Heart right ventricle (tissue), 16 donors: ENCODE data around the gene ARCN1. TPM values are rescaled to one million over a fixed set of nuclear protein-coding genes. Genes with fewer than 3 reads are reported as not detected.

ENCODE experiments used
- ATAC-seq, 8 donors: fragments of 200-7000 bp; cut with Tn5 transposase; one replicate each; pipeline ENCODE4 v1.9.1; 2020; ENCODE audit warnings: mild to moderate bottlenecking in 8 of 8, moderate library complexity in 8 of 8, moderate number of reproducible peaks in 1 of 8
- DNase-seq, 2 donors: peaks; one replicate each; pipeline ENCODE4 v3.0.0-alpha.2; 2020
- H3K27ac ChIP-seq, 10 donors: fragments of 200-600 bp; sonication (generic) in 2 of 10; one replicate each; pipeline versions ENCODE4 v1.5.0 to v1.8.0; 2020 to 2022; ENCODE audit warnings: mild to moderate bottlenecking in 3 of 10
- H3K27me3 ChIP-seq, 7 donors: fragments of 200-600 bp; one replicate each; pipeline ENCODE4 v1.8.0; 2021 to 2022; ENCODE audit warnings: mild to moderate bottlenecking in 2 of 7
- H3K36me3 ChIP-seq, 9 donors: fragments of 200-600 bp; sonication (generic) in 1 of 9; one replicate each; pipeline versions ENCODE4 v1.5.0 to v1.8.0; 2020 to 2022; ENCODE audit warnings: mild to moderate bottlenecking in 2 of 9
- H3K4me1 ChIP-seq, 9 donors: fragments of 200-600 bp; sonication (generic) in 1 of 9; one replicate each; pipeline versions ENCODE4 v1.5.0 to v1.8.0; 2020 to 2022; ENCODE audit warnings: mild to moderate bottlenecking in 4 of 9
- H3K4me3 ChIP-seq, 10 donors: fragments of 200-600 bp; sonication (generic) in 2 of 10; one replicate each; pipeline versions ENCODE4 v1.5.0 to v1.8.0; 2020 to 2022; ENCODE audit warnings: mild to moderate bottlenecking in 7 of 10, moderate library complexity in 2 of 10
- H3K9me3 ChIP-seq, 11 donors: fragments of 200-600 bp in 10 of 11; sonication (generic) in 2 of 11; one replicate each; pipeline versions ENCODE4 v1.5.0 to v1.8.0; 2013 to 2022; ENCODE audit warnings: mild to moderate bottlenecking in 2 of 11, control low read depth in 1 of 11, moderate library complexity in 1 of 11
- CTCF ChIP-seq, 9 donors: fragments of 200-600 bp; sonication (generic) in 2 of 9; IDR thresholded peaks; one replicate each; pipeline versions ENCODE4 v1.5.0 to v1.8.0; 2021 to 2022; ENCODE audit warnings: antibody characterized with exemption in 9 of 9, mild to moderate bottlenecking in 5 of 9, moderate library complexity in 1 of 9
- WGBS, 2 donors: extraction: QIAGEN DNeasy Blood & Tissue Kit; methylation state at CpG; one replicate each; pipeline ENCODE4 v1.1.7; 2013; ENCODE audit warnings: inconsistent platforms in 1 of 2; 5-methylcytosine and 5-hydroxymethylcytosine counted together
- intact Hi-C, 10 donors: fragments of 100-400 bp; cut with DNase I; formaldehyde crosslinking; loops; one replicate each; pipeline versions ENCODE4 v1.11.1 to v1.14.2; 2022
- polyA plus RNA-seq, 2 donors: library from polyadenylated mRNA; stranded (reverse); fragments of 200-250 nt; gene quantifications; one replicate each; pipeline ENCODE4 v1.2.3, GENCODE V29; 2013
- total RNA-seq, 10 donors: library from RNA; stranded (reverse); fragmentation: NEBNext Ultra II Directional in 3 of 10; extraction: Animal tissue kit (Norgen Biotek cat#: 25700) in 3 of 10; gene quantifications; one replicate each; pipeline versions ENCODE4 v1.2.1 to v1.2.4, GENCODE V29; 2021 to 2023
- donor health status: Arrhythmogenic right ventricular cardiomyopathy.
- donor health status: ischemic (EF 13 %, LVEDD 7.1; RV severe dilation, severe dysfunction).
- donor health status: healthy with polysubstance abuse.
- donor health status: DM: no; HTN: yes; CAD: no.
- donor health status: DM: no; HTN: no; CAD: no.
- donor health status: ischemic (EF 25% LVEDD 6.9; RV normal size, moderate dysfunction).
- donor health status: ischemic (EF 25% LVEDD 5.7; RV mildly dilated, moderate dysfunction).
- donor health status: healthy.
- donor health status: DM: yes; HTN: yes; CAD: no.
- donor health status: Ischemic cardiomyopathy.
- donor health status: ischemic (EF 35%, LVEDD 5.7; RV mildly dilated, moderate dysfunction).
- donor health status: nonischemic (EF 11% LVEDD 7.7; RV severe dilation, severe dysfunction).
- donor health status: DM: yes; HTN: yes; CAD: no.
- donor health status: PGD.
- donor health status: ischemic (EF 29% LVEDD 5.4; RV normal size, mild dysfunction).
- donor health status: nonischemic (EF 23%, LVEDD 6.1; RV moderate dilation, normal function).

Gene ARCN1
- total and polyA plus RNA-seq, 12 donors: 48.8 to 122 (median 94.5) TPM

GRCh38 chr11:118614511-118614910 is 42.3 kb downstream of the ARCN1 start:
- peaks cover 20 to 94% (median 71%) of the 10 kb centered on the region in 9 donors for H3K4me1 ChIP-seq
- intact Hi-C loops: loop anchor here in 1 of 10 donors (5.0 kb wide), 1 partner anchor 43 kb away; no protein-coding TSS in a partner anchor
- H3K27me3 ChIP-seq: peaks cover 0 to 30% (median 0%) of the 10 kb centered on the region in 7 donors
- H3K27ac ChIP-seq: peak overlapping the region in 5 of 10 donors; percentile 3 to 96 (median 94)
- WGBS, 2 donors: 84 to 90% methylated on average over 7 of the region's 7 CpGs
- no peak for ATAC-seq
- H3K9me3 ChIP-seq: no peaks in the 10 kb centered on the region
- no peak for DNase-seq
- no peak for TF ChIP-seq CTCF (IDR thresholded peaks at IDR 0.05)
- peaks cover 0 to 53% (median 37%) of the 10 kb centered on the region in 9 donors for H3K36me3 ChIP-seq
- H3K4me3 ChIP-seq: no peak overlapping the region

GRCh38 chr11:118615282-118615975 is 43.2 kb downstream of the ARCN1 start:
- no peak for TF ChIP-seq CTCF (IDR thresholded peaks at IDR 0.05)
- ATAC-seq (no peak), DNase-seq (no peak)
- 83 to 87% methylated on average over 6 of the region's 6 CpGs for WGBS, 2 donors
- H3K4me1 ChIP-seq: peaks cover 20 to 97% (median 78%) of the 10 kb centered on the region in 9 donors
- peak overlapping the region in 5 of 10 donors; percentile 5 to 96 (median 47) for H3K27ac ChIP-seq
- H3K27me3 ChIP-seq: peaks cover 0 to 21% (median 0%) of the 10 kb centered on the region in 7 donors
- peaks cover 0 to 60% (median 37%) of the 10 kb centered on the region in 9 donors for H3K36me3 ChIP-seq
- H3K9me3 ChIP-seq: no peaks in the 10 kb centered on the region
- intact Hi-C loops: loop anchor here in 2 of 10 donors (5.0 kb wide), 2 partner anchors 42 to 633 kb away; no protein-coding TSS in a partner anchor
- no peak overlapping the region for H3K4me3 ChIP-seq

GRCh38 chr11:118615976-118616371 is 43.8 kb downstream of the ARCN1 start:
- intact Hi-C loops: loop anchor here in 2 of 10 donors (5.0 kb wide), 2 partner anchors 41 to 634 kb away; no protein-coding TSS in a partner anchor
- 88 to 89% methylated on average over 5 of the region's 5 CpGs for WGBS, 2 donors
- no peak for ATAC-seq
- no peak overlapping the region for H3K4me3 ChIP-seq
- H3K27me3 ChIP-seq: peaks cover 0 to 21% (median 0%) of the 10 kb centered on the region in 7 donors
- H3K36me3 ChIP-seq: peaks cover 0 to 60% (median 37%) of the 10 kb centered on the region in 9 donors
- H3K27ac ChIP-seq: peak overlapping the region in 5 of 10 donors; percentile 5 to 96 (median 17)
- DNase-seq: no peak
- TF ChIP-seq CTCF (IDR thresholded peaks at IDR 0.05): no peak
- peaks cover 26 to 98% (median 78%) of the 10 kb centered on the region in 9 donors for H3K4me1 ChIP-seq
- H3K9me3 ChIP-seq: no peaks in the 10 kb centered on the region

GRCh38 chr11:118618115-118618990 is 46.1 kb downstream of the ARCN1 start:
- DNase-seq: peak; percentile 70 to 78
- Histone ChIP-seq H3K27ac (peak overlapping the region; percentile 70 to 96 (median 90)), H3K27me3 (peaks cover 0 to 16% (median 0%) of the 10 kb centered on the region in 7 donors), H3K4me1 (peaks cover 44 to 98% (median 80%) of the 10 kb centered on the region in 9 donors), H3K4me3 (peak overlapping the region in 3 of 10 donors; percentile 1 to 21 (median 4)), H3K9me3 (no peaks in the 10 kb centered on the region), H3K36me3 (peaks cover 0 to 63% (median 37%) of the 10 kb centered on the region in 9 donors)
- intact Hi-C loops: loop anchor here in 2 of 10 donors (5.0 kb wide), 2 partner anchors 39 to 636 kb away; no protein-coding TSS in a partner anchor
- no peak for TF ChIP-seq CTCF (IDR thresholded peaks at IDR 0.05)
- 35 to 42% methylated on average over 11 of the region's 11 CpGs for WGBS, 2 donors
- ATAC-seq: peak in 7 of 8 donors; percentile 9 to 37 (median 18)
